Loucy (cell line): Measurements from ENCODE around the gene VPS52.
A peak's percentile ranks its signal among the peaks of the same experiment; 100 is the strongest.

Experiments
- CTCF ChIP-seq: fragments of 200-600 bp; sonication (generic); conservative IDR thresholded peaks from 2 replicates; pipeline ENCODE4 v1.5.1; 2014; ENCODE audit warnings: mild to moderate bottlenecking, antibody characterized with exemption, low read length
- EZH2phosphoT487 ChIP-seq: fragments of 200-600 bp; IDR thresholded peaks from 2 replicates; pipeline ENCODE4 v1.6.1; 2018; ENCODE audit warnings: antibody characterized with exemption, mild to moderate bottlenecking, moderate library complexity, borderline replicate concordance

DNA sequence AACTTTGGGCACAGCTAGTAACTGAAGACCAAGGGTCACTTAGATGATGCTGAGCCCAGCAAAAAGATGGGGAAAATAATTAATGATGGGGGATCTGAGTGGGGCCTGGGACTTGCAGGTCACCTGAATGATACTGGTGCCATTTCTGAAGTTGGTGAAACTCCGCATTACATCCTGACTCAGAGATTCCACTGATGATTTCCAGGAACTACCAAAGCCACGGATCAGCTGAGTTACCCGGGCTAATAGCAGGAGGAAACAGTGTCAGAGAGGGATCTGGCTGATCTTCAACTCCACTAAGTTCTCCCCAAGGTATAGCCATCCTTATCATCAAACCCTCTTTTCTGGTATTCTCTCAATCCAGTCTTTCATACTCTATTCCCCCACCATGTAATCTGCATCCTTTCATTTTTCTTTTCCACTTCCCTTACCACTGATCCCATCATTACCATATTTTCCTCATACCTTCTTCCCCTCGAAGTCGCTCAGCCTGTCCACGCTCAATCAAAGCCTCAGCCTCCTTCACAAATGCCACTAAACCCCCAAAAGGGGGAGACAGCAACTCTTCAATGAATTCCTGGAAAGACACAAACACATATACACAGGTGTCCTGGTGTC is 20.2 kb downstream of the VPS52 start:
- TF ChIP-seq CTCF (peak; percentile 30), EZH2phosphoT487 (no peak)
